ENCODE measurements around the gene ATP9B.

- TF ChIP-seq CTCF (conservative IDR thresholded peaks at IDR 0.05; ENCODE audit: low read length) (no peak), EZH2phosphoT487 (IDR thresholded peaks at IDR 0.05; ENCODE audit: borderline replicate concordance) (no peak)
These were observed 108.9 kb downstream of the ATP9B start for GRCh38 chr18:79178113-79178531.

Data from Loucy (cell line).